Osteocyte (in vitro differentiated cells): ENCODE results near the gene KIRREL3. TPM values are rescaled to one million over a fixed set of nuclear protein-coding genes. Genes with fewer than 3 reads are reported as not detected.

Experiments
- DNase-seq: peaks from one replicate; pipeline ENCODE4 v3.0.0; 2021; ENCODE audit warnings: mixed read lengths; ENCODE audit not compliant: unreplicated experiment; ENCODE audit errors: extremely low spot score
- H3K27ac Mint-ChIP-seq: one replicate; pipeline ENCODE4 v1.8.0; 2021; ENCODE audit warnings: mild to moderate bottlenecking, mixed read lengths; ENCODE audit not compliant: unreplicated experiment
- H3K27me3 Mint-ChIP-seq: one replicate; pipeline ENCODE4 v1.8.0; 2021; ENCODE audit warnings: mixed read lengths; ENCODE audit not compliant: unreplicated experiment
- H3K36me3 Mint-ChIP-seq: one replicate; pipeline ENCODE4 v1.8.0; 2021; ENCODE audit warnings: mixed read lengths; ENCODE audit not compliant: unreplicated experiment
- H3K4me1 Mint-ChIP-seq: one replicate; pipeline ENCODE4 v1.8.0; 2021; ENCODE audit warnings: mixed read lengths; ENCODE audit not compliant: unreplicated experiment
- H3K4me3 Mint-ChIP-seq: one replicate; pipeline ENCODE4 v1.8.0; 2021; ENCODE audit warnings: mild to moderate bottlenecking, moderate library complexity, mixed read lengths; ENCODE audit not compliant: unreplicated experiment
- H3K9me3 Mint-ChIP-seq: one replicate; pipeline ENCODE4 v1.8.0; 2021; ENCODE audit warnings: mixed read lengths; ENCODE audit not compliant: unreplicated experiment
- total RNA-seq: library from RNA; stranded (reverse); gene quantifications from 2 replicates; pipeline ENCODE4 v1.2.1, GENCODE V29; 2021
- TF ChIP-seq, protein P1 (sequence below): fragments of 200-600 bp; sonication (generic); IDR thresholded peaks from 2 replicates; pipeline ENCODE4 v1.5.0; 2021; ENCODE audit warnings: antibody characterized with exemption, mild to moderate bottlenecking, moderate library complexity

Gene KIRREL3
- total RNA-seq, 1 donor from 2014 or later = 1.2 TPM

DNA sequence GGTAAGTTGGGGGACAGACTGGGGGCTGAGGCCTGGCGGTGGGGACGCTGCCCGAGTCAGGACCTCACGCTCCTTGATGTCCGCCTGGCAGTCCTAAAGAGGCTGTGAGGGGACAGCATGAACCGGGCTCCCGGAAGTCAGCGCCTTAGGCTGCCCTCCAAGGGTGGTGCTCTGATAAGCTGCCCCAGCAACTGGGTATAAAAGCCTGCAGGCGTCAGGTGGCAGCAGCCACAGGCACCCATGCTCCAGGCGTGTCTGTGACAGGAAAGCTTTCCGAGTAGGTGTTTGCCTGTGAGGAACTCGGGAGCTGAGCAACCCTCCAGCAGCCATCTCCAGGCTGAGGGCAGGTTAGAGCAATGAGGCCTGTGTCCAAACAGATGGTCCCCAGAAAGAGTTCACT lies 592.1 kb downstream of the KIRREL3 start:
- TF ChIP-seq, protein P1, sequence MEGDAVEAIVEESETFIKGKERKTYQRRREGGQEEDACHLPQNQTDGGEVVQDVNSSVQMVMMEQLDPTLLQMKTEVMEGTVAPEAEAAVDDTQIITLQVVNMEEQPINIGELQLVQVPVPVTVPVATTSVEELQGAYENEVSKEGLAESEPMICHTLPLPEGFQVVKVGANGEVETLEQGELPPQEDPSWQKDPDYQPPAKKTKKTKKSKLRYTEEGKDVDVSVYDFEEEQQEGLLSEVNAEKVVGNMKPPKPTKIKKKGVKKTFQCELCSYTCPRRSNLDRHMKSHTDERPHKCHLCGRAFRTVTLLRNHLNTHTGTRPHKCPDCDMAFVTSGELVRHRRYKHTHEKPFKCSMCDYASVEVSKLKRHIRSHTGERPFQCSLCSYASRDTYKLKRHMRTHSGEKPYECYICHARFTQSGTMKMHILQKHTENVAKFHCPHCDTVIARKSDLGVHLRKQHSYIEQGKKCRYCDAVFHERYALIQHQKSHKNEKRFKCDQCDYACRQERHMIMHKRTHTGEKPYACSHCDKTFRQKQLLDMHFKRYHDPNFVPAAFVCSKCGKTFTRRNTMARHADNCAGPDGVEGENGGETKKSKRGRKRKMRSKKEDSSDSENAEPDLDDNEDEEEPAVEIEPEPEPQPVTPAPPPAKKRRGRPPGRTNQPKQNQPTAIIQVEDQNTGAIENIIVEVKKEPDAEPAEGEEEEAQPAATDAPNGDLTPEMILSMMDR = no peak
- Mint-ChIP-seq H3K27me3 (no peaks in the 10 kb centered on the region), H3K4me3 (no peak overlapping the region), H3K27ac (no peak overlapping the region), H3K9me3 (no peaks in the 10 kb centered on the region), H3K4me1 (peaks cover 25% of the 10 kb centered on the region), H3K36me3 (peaks cover 37% of the 10 kb centered on the region)
- no peak for DNase-seq

DNA sequence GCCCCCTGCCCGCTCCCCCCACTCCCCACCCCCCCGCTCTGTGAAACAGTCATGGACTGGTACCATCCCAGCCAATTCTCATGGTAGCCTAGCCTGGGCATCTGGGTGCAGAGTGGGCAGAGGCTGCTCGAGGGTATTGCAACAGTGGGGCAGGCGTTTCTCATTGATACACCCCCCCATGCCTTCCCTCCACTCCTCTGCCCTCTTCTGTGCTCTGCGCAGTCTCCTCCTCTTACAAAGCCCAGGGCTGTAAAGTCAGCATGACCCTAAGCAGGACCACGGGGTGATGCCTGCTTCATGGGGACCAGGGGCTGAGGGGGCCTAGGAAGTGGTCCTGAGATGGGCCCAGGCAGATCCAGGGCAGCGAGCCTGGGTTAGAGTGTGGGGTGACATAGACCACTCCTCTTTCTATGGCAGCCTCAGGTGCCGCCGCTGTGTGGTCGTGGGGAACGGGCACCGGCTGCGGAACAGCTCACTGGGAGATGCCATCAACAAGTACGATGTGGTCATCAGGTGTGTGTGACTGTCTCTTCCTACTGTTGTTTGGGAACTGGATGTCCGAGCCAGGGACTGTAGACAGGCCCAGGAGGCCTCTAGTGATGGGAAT lies 592.8 kb downstream of the KIRREL3 start:
- H3K4me3 Mint-ChIP-seq = no peak overlapping the region
- TF ChIP-seq, protein P1 = no peak
- H3K27ac Mint-ChIP-seq = no peak overlapping the region
- peaks cover 32% of the 10 kb centered on the region for H3K4me1 Mint-ChIP-seq
- H3K36me3 Mint-ChIP-seq = peaks cover 37% of the 10 kb centered on the region
- DNase-seq = no peak
- no peaks in the 10 kb centered on the region for H3K27me3 Mint-ChIP-seq
- H3K9me3 Mint-ChIP-seq = no peaks in the 10 kb centered on the region

DNA sequence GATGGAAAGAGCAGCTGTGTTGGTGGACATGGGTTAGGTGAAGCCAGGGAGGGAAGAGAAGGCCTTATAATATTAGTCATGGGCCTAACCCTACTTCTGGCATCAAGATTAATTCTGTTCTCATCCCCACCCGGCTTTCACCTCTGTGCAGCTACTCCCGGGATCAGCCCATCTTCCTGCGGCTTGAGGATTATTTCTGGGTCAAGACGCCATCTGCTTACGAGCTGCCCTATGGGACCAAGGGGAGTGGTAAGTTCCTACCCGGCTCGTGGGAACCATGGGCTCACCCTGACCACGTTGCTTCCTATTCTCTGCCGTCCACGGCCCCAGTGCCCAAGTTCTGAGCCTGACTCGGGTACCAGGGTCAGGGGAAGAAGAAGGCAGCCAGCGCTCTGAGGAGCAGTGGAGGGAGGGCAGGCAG lies 593.5 kb downstream of the KIRREL3 start:
- no peak for DNase-seq

DNA sequence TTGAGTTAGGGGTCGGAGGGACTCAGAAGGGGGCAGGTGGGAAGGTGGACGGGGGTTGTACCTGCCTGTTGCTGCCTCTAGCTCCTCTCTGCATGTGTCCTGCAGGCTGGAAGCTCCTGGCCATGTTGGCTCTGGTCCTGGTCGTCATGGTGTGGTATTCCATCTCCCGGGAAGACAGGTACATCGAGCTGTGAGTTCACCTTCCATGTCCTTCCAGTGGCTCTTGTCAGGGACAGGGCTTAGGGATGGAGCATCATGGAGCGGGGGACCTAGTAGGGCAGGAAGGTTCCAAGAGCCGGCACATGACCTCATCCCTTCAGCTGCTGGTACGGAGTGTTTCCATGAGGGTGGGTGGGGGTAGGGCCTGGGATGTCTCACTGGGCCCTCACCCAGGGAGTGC lies 594.2 kb downstream of the KIRREL3 start:
- TF ChIP-seq, protein P1 = no peak
- Mint-ChIP-seq H3K4me1 (peaks cover 38% of the 10 kb centered on the region), H3K4me3 (no peak overlapping the region), H3K27me3 (no peaks in the 10 kb centered on the region), H3K9me3 (no peaks in the 10 kb centered on the region), H3K36me3 (peaks cover 31% of the 10 kb centered on the region), H3K27ac (no peak overlapping the region)
- DNase-seq = no peak

More for the DNA sequence above, 593.5 kb downstream of the KIRREL3 start:
- no peaks in the 10 kb centered on the region for H3K9me3 Mint-ChIP-seq
- no peak overlapping the region for H3K27ac Mint-ChIP-seq
- peaks cover 36% of the 10 kb centered on the region for H3K36me3 Mint-ChIP-seq
- H3K4me1 Mint-ChIP-seq = peaks cover 34% of the 10 kb centered on the region
- H3K27me3 Mint-ChIP-seq = no peaks in the 10 kb centered on the region
- TF ChIP-seq, protein P1 = no peak
- no peak overlapping the region for H3K4me3 Mint-ChIP-seq

DNA sequence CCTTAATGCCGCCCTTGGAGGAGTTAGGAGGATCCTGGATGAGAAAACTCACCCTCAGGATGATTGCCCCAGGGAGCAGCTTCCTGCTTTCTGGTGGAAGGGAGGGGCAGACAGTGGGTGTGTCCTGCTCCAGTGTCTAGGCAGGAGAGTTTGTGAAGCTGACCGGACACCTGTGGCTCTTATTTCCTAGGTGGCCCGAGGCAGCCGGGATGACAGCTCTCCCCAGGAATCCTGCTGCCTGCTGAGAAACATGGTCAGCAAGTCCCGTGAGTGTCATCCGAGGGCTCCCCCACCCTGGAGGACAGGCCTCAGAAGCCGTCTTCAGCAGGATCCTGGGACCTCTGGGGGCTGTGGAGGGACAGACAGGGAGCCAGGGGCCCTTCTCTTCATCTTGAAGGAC lies 594.7 kb downstream of the KIRREL3 start:
- Mint-ChIP-seq H3K4me1 (peaks cover 37% of the 10 kb centered on the region), H3K27ac (no peak overlapping the region), H3K36me3 (peaks cover 30% of the 10 kb centered on the region), H3K4me3 (no peak overlapping the region), H3K27me3 (no peaks in the 10 kb centered on the region), H3K9me3 (no peaks in the 10 kb centered on the region)
- DNase-seq = no peak
- TF ChIP-seq, protein P1 = no peak
